Panc1 (cell line): ENCODE measurements around the gene NIT1. TPM values are rescaled to one million over a fixed set of nuclear protein-coding genes. Genes with fewer than 3 reads are reported as not detected.

Experiments
- ATAC-seq: fragments of 200-7000 bp; cut with Tn5 transposase; 2 replicates; pipeline ENCODE4 v1.9.1; 2020; ENCODE audit warnings: mild to moderate bottlenecking, moderate library complexity
- BruUV-seq: library from RNA; stranded (reverse); fragments of 400-500 nt; replicated peaks from 2 replicates; lab custom pipeline; 2021; lab: Mats Ljungman, UMichigan
- CTCF ChIA-PET: fragments of 300-600 bp; sonication (Branson Sonifier 250); formaldehyde crosslinking; loops from one replicate; lab custom pipeline; 2022; ENCODE audit warnings: antibody characterized with exemption; lab: Charles Lee
- POLR2A ChIA-PET: fragments of 300-600 bp; sonication (Branson Sonifier 250); formaldehyde crosslinking; loops from one replicate; lab custom pipeline; 2022; ENCODE audit warnings: antibody characterized with exemption; lab: Charles Lee
- DNase-seq: peaks from one replicate; pipeline ENCODE4 v3.0.0-alpha.2; 2010; ENCODE audit warnings: low read depth, low spot score
- H3K27ac ChIP-seq: 2 replicates; pipeline ENCODE4 v1.5.1; 2011; ENCODE audit warnings: mild to moderate bottlenecking, low read length, inconsistent platforms
- H3K27me3 ChIP-seq: fragments of 200-500 bp; sonication (Bioruptor generic); 2 replicates; pipeline ENCODE4 v1.6.0; 2014; ENCODE audit warnings: low read length, inconsistent platforms; ENCODE audit not compliant: control insufficient read depth, insufficient read depth
- H3K36me3 ChIP-seq: fragments of 200-500 bp; sonication (Bioruptor generic); 2 replicates; pipeline ENCODE4 v1.5.1; 2014; ENCODE audit warnings: inconsistent platforms, mild to moderate bottlenecking, low read length, moderate library complexity; ENCODE audit not compliant: control insufficient read depth, insufficient read depth
- H3K4me1 ChIP-seq: 2 replicates; pipeline ENCODE4 v1.5.1; 2011; ENCODE audit warnings: inconsistent platforms, mild to moderate bottlenecking, low read length, moderate library complexity; ENCODE audit not compliant: control insufficient read depth, insufficient read depth
- H3K4me3 ChIP-seq, 2 experiments: 2 replicates each; pipeline ENCODE4 v1.5.1; 2011 to 2012; ENCODE audit warnings: low read depth in 2 of 2, low read length in 2 of 2, mild to moderate bottlenecking in 2 of 2, inconsistent platforms in 1 of 2, moderate library complexity in 1 of 2
- H3K9me3 ChIP-seq: fragments of 200-500 bp; sonication (Bioruptor generic); 2 replicates; pipeline ENCODE4 v1.5.1; 2014; ENCODE audit warnings: low read depth, mild to moderate bottlenecking, inconsistent platforms, low read length, moderate library complexity; ENCODE audit not compliant: control insufficient read depth, insufficient read depth
- POLR2AphosphoS5 ChIP-seq: IDR thresholded peaks from 2 replicates; pipeline ENCODE4 v1.6.1; 2012; ENCODE audit warnings: mild to moderate bottlenecking, low read depth, low read length, moderate library complexity
- SIN3A ChIP-seq: IDR thresholded peaks from 2 replicates; pipeline ENCODE4 v1.6.1; 2012; ENCODE audit warnings: low read depth, mild to moderate bottlenecking, low read length, moderate library complexity, borderline replicate concordance; ENCODE audit not compliant: insufficient read depth
- TCF7L2 ChIP-seq: IDR thresholded peaks from 2 replicates; pipeline ENCODE4 v1.6.1; 2011; ENCODE audit warnings: mild to moderate bottlenecking, low read depth, low read length, inconsistent platforms
- in situ Hi-C: cut with HindIII; loops from 2 replicates; pipeline ENCODE4 v1.10.0; 2016; ENCODE audit warnings: low sequenced_read_pairs, low pct_unique_long_range_greater_than_20kb
- intact Hi-C: fragments of 100-400 bp; cut with micrococcal nuclease; formaldehyde crosslinking; loops from one replicate; pipeline ENCODE4 v1.10.0; 2022; ENCODE audit not compliant: unreplicated experiment
- total RNA-seq: library from RNA; stranded (reverse); gene quantifications from one replicate; pipeline ENCODE4 v1.2.1, GENCODE V29; 2021; ENCODE audit not compliant: unreplicated experiment
- TF ChIP-seq, protein P1 (sequence below): fragments of 450-650 bp; IDR thresholded peaks from 2 replicates; pipeline ENCODE4 v1.5.1; 2017; ENCODE audit warnings: mild to moderate bottlenecking
- TF ChIP-seq, protein P2 (sequence below), 2 experiments: IDR thresholded peaks; 2 replicates each; pipeline ENCODE4 v1.6.1; 2011 to 2012; ENCODE audit warnings: low read depth in 2 of 2, control low read depth in 1 of 2, low read length in 1 of 2, mild to moderate bottlenecking in 1 of 2, moderate library complexity in 1 of 2; ENCODE audit not compliant: insufficient read depth in 1 of 2

NIT1 gene
- total RNA-seq, 1 experiment from 2014 or later, result 31.3 TPM

DNA sequence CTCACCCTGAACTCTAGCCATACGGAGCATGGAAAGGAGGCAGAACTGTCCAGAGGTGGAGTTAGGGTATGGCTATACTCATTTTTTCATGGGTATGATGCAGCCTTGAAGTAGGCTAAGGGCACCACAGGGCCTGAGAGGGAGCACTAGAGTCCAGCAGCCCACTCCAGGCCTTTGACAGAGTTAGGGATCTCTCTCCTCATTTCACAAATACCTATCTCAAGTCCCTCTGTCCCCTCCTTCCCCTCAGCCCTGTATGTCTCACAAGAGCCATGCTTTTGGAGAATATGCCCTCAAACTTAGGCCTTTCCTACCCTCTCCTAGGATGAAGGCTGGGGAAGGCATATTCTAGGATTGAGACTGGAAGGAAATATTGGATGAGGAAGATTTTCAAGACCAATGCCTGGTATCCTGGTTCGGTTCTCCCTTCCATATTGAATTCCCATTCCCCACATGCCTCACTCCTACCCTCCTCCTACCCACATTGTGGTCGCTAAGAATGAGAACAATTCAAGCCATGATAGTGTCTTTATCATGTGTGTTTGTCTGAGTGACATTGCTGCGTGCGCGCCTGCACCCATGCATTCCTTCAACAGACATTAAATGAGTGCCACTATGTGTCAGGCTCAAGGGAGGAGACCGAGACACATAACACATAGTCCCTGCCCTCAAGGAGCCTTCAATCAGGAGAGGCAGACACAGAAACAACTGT is 26.0 kb upstream of the NIT1 start:
- Histone ChIP-seq H3K4me3 (no peak overlapping the region), H3K4me1 (no peaks in the 10 kb centered on the region), H3K9me3 (no peaks in the 10 kb centered on the region), H3K36me3 (no peaks in the 10 kb centered on the region), H3K27ac (no peak overlapping the region), H3K27me3 (no peaks in the 10 kb centered on the region)
- in situ Hi-C loops (no loop called here), intact Hi-C loops (no loop called here)
- ChIA-PET POLR2A (no interaction called here), CTCF (interaction anchor here (1.1 kb wide), 1 partner anchor 50 kb away, joined by 4 read pairs; no protein-coding TSS in a partner anchor)
- TF ChIP-seq TCF7L2 (no peak), SIN3A (no peak), POLR2AphosphoS5 (no peak)
- TF ChIP-seq, protein P1, sequence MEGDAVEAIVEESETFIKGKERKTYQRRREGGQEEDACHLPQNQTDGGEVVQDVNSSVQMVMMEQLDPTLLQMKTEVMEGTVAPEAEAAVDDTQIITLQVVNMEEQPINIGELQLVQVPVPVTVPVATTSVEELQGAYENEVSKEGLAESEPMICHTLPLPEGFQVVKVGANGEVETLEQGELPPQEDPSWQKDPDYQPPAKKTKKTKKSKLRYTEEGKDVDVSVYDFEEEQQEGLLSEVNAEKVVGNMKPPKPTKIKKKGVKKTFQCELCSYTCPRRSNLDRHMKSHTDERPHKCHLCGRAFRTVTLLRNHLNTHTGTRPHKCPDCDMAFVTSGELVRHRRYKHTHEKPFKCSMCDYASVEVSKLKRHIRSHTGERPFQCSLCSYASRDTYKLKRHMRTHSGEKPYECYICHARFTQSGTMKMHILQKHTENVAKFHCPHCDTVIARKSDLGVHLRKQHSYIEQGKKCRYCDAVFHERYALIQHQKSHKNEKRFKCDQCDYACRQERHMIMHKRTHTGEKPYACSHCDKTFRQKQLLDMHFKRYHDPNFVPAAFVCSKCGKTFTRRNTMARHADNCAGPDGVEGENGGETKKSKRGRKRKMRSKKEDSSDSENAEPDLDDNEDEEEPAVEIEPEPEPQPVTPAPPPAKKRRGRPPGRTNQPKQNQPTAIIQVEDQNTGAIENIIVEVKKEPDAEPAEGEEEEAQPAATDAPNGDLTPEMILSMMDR, result no peak
- TF ChIP-seq, protein P2, sequence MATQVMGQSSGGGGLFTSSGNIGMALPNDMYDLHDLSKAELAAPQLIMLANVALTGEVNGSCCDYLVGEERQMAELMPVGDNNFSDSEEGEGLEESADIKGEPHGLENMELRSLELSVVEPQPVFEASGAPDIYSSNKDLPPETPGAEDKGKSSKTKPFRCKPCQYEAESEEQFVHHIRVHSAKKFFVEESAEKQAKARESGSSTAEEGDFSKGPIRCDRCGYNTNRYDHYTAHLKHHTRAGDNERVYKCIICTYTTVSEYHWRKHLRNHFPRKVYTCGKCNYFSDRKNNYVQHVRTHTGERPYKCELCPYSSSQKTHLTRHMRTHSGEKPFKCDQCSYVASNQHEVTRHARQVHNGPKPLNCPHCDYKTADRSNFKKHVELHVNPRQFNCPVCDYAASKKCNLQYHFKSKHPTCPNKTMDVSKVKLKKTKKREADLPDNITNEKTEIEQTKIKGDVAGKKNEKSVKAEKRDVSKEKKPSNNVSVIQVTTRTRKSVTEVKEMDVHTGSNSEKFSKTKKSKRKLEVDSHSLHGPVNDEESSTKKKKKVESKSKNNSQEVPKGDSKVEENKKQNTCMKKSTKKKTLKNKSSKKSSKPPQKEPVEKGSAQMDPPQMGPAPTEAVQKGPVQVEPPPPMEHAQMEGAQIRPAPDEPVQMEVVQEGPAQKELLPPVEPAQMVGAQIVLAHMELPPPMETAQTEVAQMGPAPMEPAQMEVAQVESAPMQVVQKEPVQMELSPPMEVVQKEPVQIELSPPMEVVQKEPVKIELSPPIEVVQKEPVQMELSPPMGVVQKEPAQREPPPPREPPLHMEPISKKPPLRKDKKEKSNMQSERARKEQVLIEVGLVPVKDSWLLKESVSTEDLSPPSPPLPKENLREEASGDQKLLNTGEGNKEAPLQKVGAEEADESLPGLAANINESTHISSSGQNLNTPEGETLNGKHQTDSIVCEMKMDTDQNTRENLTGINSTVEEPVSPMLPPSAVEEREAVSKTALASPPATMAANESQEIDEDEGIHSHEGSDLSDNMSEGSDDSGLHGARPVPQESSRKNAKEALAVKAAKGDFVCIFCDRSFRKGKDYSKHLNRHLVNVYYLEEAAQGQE (IDR thresholded peaks at IDR 0.05; ENCODE audit: insufficient read depth in 1 of 2, low read depth in 2 of 2, low read length in 1 of 2), result no peak
- no TSS peak for BruUV-seq
- no peak for ATAC-seq
- DNase-seq, result no peak

DNA sequence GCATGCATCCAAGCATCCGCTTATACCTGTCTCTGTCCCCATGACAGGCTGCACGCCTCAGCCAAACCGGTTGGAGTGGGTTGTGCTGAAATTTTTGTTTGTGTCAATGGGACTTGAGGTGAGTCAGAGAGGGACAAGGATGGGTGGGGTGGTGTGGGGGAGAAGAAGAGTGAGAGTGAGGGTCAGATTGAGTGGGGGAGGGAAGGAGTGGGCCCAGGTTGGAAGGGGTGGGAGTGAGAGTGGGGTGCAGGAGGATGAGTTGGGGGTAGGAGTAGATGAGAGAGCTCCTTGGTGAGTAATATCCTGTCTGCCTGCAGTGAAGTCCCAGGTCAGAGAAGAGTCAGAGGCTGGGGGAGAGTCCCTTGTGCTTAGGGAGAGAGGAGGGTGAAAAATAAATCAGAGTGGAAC is 25.3 kb upstream of the NIT1 start:
- Histone ChIP-seq H3K9me3 (no peaks in the 10 kb centered on the region), H3K27ac (no peak overlapping the region), H3K27me3 (no peaks in the 10 kb centered on the region), H3K36me3 (no peaks in the 10 kb centered on the region), H3K4me1 (0 out of 2 replicates have a peak, but pooled peaks cover 3% of the 10 kb centered on the region), H3K4me3 (no peak overlapping the region)
- in situ Hi-C loops, result no loop called here
- TF ChIP-seq POLR2AphosphoS5 (no peak), TCF7L2 (no peak), SIN3A (no peak)
- TF ChIP-seq, protein P2 (IDR thresholded peaks at IDR 0.05; ENCODE audit: insufficient read depth in 1 of 2, low read depth in 2 of 2, low read length in 1 of 2), result no peak
- TF ChIP-seq, protein P1, result no peak
- no peak for ATAC-seq
- BruUV-seq, result no TSS peak
- DNase-seq, result no peak
- ChIA-PET POLR2A (interaction anchor here (0.6 kb wide), 1 partner anchor 25 kb away, joined by 9 read pairs; the partner anchor contains the start of genes NIT1 and PFDN2), CTCF (interaction anchor here (1.1 kb wide), 1 partner anchor 51 kb away, joined by 4 read pairs; no protein-coding TSS in a partner anchor)
- intact Hi-C loops, result no loop called here
